ENCODE measurements around the gene DHRS12. TPM values are rescaled to one million over a fixed set of nuclear protein-coding genes. Genes with fewer than 3 reads are reported as not detected.
A peak's percentile ranks its signal among the peaks of the same experiment; 100 is the strongest.

DHRS12 gene
- total and polyA plus RNA-seq, 2 donors from 2014 or later: 20.4 to 36.1 TPM

GRCh38 chr13:51793570-51794271, 10.2 kb downstream of the DHRS12 start:
- intact Hi-C loops (cut with DNase I): no loop called here

GRCh38 chr13:51786425-51787265, 17.3 kb downstream of the DHRS12 start:
- Histone ChIP-seq H3K4me3 (ENCODE audit: low read length in 3 of 3) (no peak overlapping the region), H3K4me1 (ENCODE audit: control insufficient read depth in 2 of 3, insufficient read depth in 2 of 3, low read depth in 1 of 3, low read length in 3 of 3) (no peaks in the 10 kb centered on the region), H3K27ac (ENCODE audit: low read depth in 2 of 2, low read length in 2 of 2) (no peak overlapping the region), H3K36me3 (ENCODE audit: control insufficient read depth in 2 of 3, insufficient read depth in 3 of 3, low read length in 3 of 3) (peaks cover 0 to 5% (median 0%) of the 10 kb centered on the region in 3 donors), H3K27me3 (ENCODE audit: control insufficient read depth, insufficient read depth, low read length) (no peaks in the 10 kb centered on the region), H3K9me3 (ENCODE audit: control insufficient read depth in 2 of 3, insufficient read depth in 1 of 3, low read length in 3 of 3) (no peaks in the 10 kb centered on the region), H3K9ac (ENCODE audit: low read length in 3 of 3) (no peak overlapping the region)
- FAIRE-seq (no peak), DNase-seq (no peak)
- TF ChIP-seq CTCF (IDR thresholded peaks at IDR 0.05; ENCODE audit: borderline replicate concordance, extremely low read depth, insufficient read depth): no peak
- intact Hi-C loops (cut with DNase I): no loop called here

More at GRCh38 chr13:51793570-51794271, 10.2 kb downstream of the DHRS12 start:
- H3K4me3 ChIP-seq (ENCODE audit: low read length in 3 of 3): no peak overlapping the region
- no peak overlapping the region for H3K9ac ChIP-seq (ENCODE audit: low read length in 3 of 3)
- H3K4me1 ChIP-seq (ENCODE audit: control insufficient read depth in 2 of 3, insufficient read depth in 2 of 3, low read depth in 1 of 3, low read length in 3 of 3): no peaks in the 10 kb centered on the region
- DNase-seq (no peak), FAIRE-seq (no peak)
- H3K27me3 ChIP-seq (ENCODE audit: control insufficient read depth, insufficient read depth, low read length): no peaks in the 10 kb centered on the region
- H3K9me3 ChIP-seq (ENCODE audit: control insufficient read depth in 2 of 3, insufficient read depth in 1 of 3, low read length in 3 of 3): no peaks in the 10 kb centered on the region
- peaks cover 0 to 15% (median 3%) of the 10 kb centered on the region in 3 donors for H3K36me3 ChIP-seq (ENCODE audit: control insufficient read depth in 2 of 3, insufficient read depth in 3 of 3, low read length in 3 of 3)
- no peak overlapping the region for H3K27ac ChIP-seq (ENCODE audit: low read depth in 2 of 2, low read length in 2 of 2)
- no peak for TF ChIP-seq CTCF (IDR thresholded peaks at IDR 0.05; ENCODE audit: borderline replicate concordance, extremely low read depth, insufficient read depth)

- H3K9ac ChIP-seq (ENCODE audit: low read length in 3 of 3): peak overlapping the region in 1 of 3 donors; percentile 26
- no peak overlapping the region for H3K4me3 ChIP-seq (ENCODE audit: low read length in 3 of 3)
- no peaks in the 10 kb centered on the region for H3K9me3 ChIP-seq (ENCODE audit: control insufficient read depth in 2 of 3, insufficient read depth in 1 of 3, low read length in 3 of 3)
- H3K27ac ChIP-seq (ENCODE audit: low read depth in 2 of 2, low read length in 2 of 2): no peak overlapping the region
- intact Hi-C loops (cut with DNase I): no loop called here
- DNase-seq: peak in 1 of 5 donors; percentile 74
- no peak for FAIRE-seq
- H3K27me3 ChIP-seq (ENCODE audit: control insufficient read depth, insufficient read depth, low read length): no peaks in the 10 kb centered on the region
- no peak for TF ChIP-seq CTCF (IDR thresholded peaks at IDR 0.05; ENCODE audit: borderline replicate concordance, extremely low read depth, insufficient read depth)
- H3K36me3 ChIP-seq (ENCODE audit: control insufficient read depth in 2 of 3, insufficient read depth in 3 of 3, low read length in 3 of 3): peaks cover 0 to 5% (median 0%) of the 10 kb centered on the region in 3 donors
- H3K4me1 ChIP-seq (ENCODE audit: control insufficient read depth in 2 of 3, insufficient read depth in 2 of 3, low read depth in 1 of 3, low read length in 3 of 3): no peaks in the 10 kb centered on the region
Observed at GRCh38 chr13:51785712-51786424, 18.1 kb downstream of the DHRS12 start.

Measured in kidney (tissue), 14 donors.